MM.1S (cell line): Measurements from ENCODE around the gene RGS7.

ENCODE experiments used
- EZH2 ChIP-seq: fragments of 300-600 bp; sonication (generic); optimal IDR thresholded peaks from 2 replicates; pipeline ENCODE3; 2017; ENCODE audit warnings: low read depth, mild to moderate bottlenecking, antibody characterized with exemption, low read length, mixed read lengths
- EZH2phosphoT487 ChIP-seq: fragments of 300-600 bp; sonication (generic); IDR thresholded peaks from 2 replicates; pipeline ENCODE4 v1.6.1; 2018; ENCODE audit warnings: antibody characterized with exemption, low read length
- TF ChIP-seq, protein P1 (sequence below): fragments of 300-600 bp; sonication (generic); IDR thresholded peaks from 2 replicates; pipeline ENCODE4 v1.5.1; 2016; ENCODE audit warnings: antibody characterized with exemption, low read length, mixed read lengths

DNA sequence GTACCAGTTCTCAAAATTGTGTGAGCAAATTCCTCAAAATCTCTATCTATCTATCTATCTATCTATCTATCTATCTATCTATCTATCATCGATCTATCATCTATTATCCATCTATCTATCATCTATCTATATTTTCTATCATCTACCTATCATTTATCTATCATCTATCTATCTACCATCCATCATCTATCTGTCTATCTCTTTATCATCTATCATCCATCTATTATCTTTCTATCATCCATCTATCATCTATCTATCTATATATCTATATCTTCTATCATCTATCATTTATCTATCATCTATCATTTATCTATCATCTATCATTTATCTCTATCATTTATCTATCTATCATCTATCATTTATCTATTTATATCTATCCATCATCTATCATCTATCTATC lies 380.3 kb downstream of the RGS7 start:
- TF ChIP-seq, protein P1, sequence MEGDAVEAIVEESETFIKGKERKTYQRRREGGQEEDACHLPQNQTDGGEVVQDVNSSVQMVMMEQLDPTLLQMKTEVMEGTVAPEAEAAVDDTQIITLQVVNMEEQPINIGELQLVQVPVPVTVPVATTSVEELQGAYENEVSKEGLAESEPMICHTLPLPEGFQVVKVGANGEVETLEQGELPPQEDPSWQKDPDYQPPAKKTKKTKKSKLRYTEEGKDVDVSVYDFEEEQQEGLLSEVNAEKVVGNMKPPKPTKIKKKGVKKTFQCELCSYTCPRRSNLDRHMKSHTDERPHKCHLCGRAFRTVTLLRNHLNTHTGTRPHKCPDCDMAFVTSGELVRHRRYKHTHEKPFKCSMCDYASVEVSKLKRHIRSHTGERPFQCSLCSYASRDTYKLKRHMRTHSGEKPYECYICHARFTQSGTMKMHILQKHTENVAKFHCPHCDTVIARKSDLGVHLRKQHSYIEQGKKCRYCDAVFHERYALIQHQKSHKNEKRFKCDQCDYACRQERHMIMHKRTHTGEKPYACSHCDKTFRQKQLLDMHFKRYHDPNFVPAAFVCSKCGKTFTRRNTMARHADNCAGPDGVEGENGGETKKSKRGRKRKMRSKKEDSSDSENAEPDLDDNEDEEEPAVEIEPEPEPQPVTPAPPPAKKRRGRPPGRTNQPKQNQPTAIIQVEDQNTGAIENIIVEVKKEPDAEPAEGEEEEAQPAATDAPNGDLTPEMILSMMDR = no peak
- TF ChIP-seq EZH2 (no peak), EZH2phosphoT487 (no peak)
